DLD1 (cell line): ENCODE measurements around the gene KCTD5.
"Not testable (repeated sequence)": the region's sequence is repeated elsewhere in the genome, so short reads cannot be mapped to it uniquely, and the experiment has no call there.

Experiments used
- in situ Hi-C: cut with HindIII; loops from 2 replicates; pipeline ENCODE4 v1.10.0; 2017; ENCODE audit warnings: low sequenced_read_pairs

KCTD5 gene

GRCh38 chr16:2721634-2722173 is 39.4 kb downstream of the KCTD5 start:
- in situ Hi-C loops: not testable (repeated sequence)

GRCh38 chr16:2724088-2724676 is 41.9 kb downstream of the KCTD5 start:
- in situ Hi-C loops: no loop called here

GRCh38 chr16:2724816-2725348 is 42.6 kb downstream of the KCTD5 start:
- in situ Hi-C loops: no loop called here

GRCh38 chr16:2726923-2727322 is 44.6 kb downstream of the KCTD5 start:
- in situ Hi-C loops: no loop called here

- in situ Hi-C loops: no loop called here
These were observed 45.7 kb downstream of the KCTD5 start for GRCh38 chr16:2728034-2728433.

- in situ Hi-C loops: no loop called here
These were observed 52.7 kb downstream of the KCTD5 start for GRCh38 chr16:2734844-2735515.

- in situ Hi-C loops: no loop called here
These were observed 54.3 kb downstream of the KCTD5 start for GRCh38 chr16:2736476-2737237.

GRCh38 chr16:2737238-2737605 is 54.9 kb downstream of the KCTD5 start:
- in situ Hi-C loops: no loop called here

- in situ Hi-C loops: no loop called here
These were observed 55.6 kb downstream of the KCTD5 start for GRCh38 chr16:2737895-2738418.

GRCh38 chr16:2738615-2739014 is 56.3 kb downstream of the KCTD5 start:
- in situ Hi-C loops: no loop called here

GRCh38 chr16:2739625-2740430 is 57.5 kb downstream of the KCTD5 start:
- in situ Hi-C loops: no loop called here

GRCh38 chr16:2740476-2740875 is 58.2 kb downstream of the KCTD5 start:
- in situ Hi-C loops: no loop called here

- in situ Hi-C loops: no loop called here
These were observed 58.8 kb downstream of the KCTD5 start for GRCh38 chr16:2741168-2741567.

GRCh38 chr16:2742323-2743006 is 60.1 kb downstream of the KCTD5 start:
- in situ Hi-C loops: no loop called here

GRCh38 chr16:2743007-2743810 is 60.9 kb downstream of the KCTD5 start:
- in situ Hi-C loops: no loop called here

- in situ Hi-C loops: no loop called here
These were observed 62.4 kb downstream of the KCTD5 start for GRCh38 chr16:2744711-2745110.

GRCh38 chr16:2745116-2745890 is 63.0 kb downstream of the KCTD5 start:
- in situ Hi-C loops: no loop called here

GRCh38 chr16:2745961-2746360 is 63.6 kb downstream of the KCTD5 start:
- in situ Hi-C loops: no loop called here
